Suppressor macrophage treated with lipopolysaccharide for 4 hours (primary cell): ENCODE data around the gene SCCPDH.

ENCODE experiments used
- DNase-seq: peaks from one replicate; pipeline ENCODE4 v3.0.0-alpha.2; 2020

The SCCPDH gene

GRCh38 chr1:246753670-246754535 is 29.7 kb downstream of the SCCPDH start:
- DNase-seq = peak; percentile 81

GRCh38 chr1:246755419-246755818 is 31.2 kb downstream of the SCCPDH start:
- no peak for DNase-seq

- DNase-seq = peak; percentile 22
Observed at GRCh38 chr1:246760422-246761347, 36.5 kb downstream of the SCCPDH start.

GRCh38 chr1:246761396-246761795 is 37.2 kb downstream of the SCCPDH start:
- no peak for DNase-seq

GRCh38 chr1:246765521-246765920 is 41.3 kb downstream of the SCCPDH start:
- no peak for DNase-seq

GRCh38 chr1:246768403-246769020 is 44.3 kb downstream of the SCCPDH start:
- no peak for DNase-seq

GRCh38 chr1:246769306-246769705 is 45.1 kb downstream of the SCCPDH start:
- no peak for DNase-seq

GRCh38 chr1:246771366-246771765 is 47.2 kb downstream of the SCCPDH start:
- no peak for DNase-seq

- DNase-seq = no peak
Observed at GRCh38 chr1:246772686-246773085, 48.5 kb downstream of the SCCPDH start.

- no peak for DNase-seq
Observed at GRCh38 chr1:246773213-246773641, 49.0 kb downstream of the SCCPDH start.

GRCh38 chr1:246775531-246776385 is 51.5 kb downstream of the SCCPDH start:
- no peak for DNase-seq

GRCh38 chr1:246776923-246777322 is 52.7 kb downstream of the SCCPDH start:
- no peak for DNase-seq

GRCh38 chr1:246778663-246779062 is 54.5 kb downstream of the SCCPDH start:
- DNase-seq = no peak

GRCh38 chr1:246779561-246780175 is 55.5 kb downstream of the SCCPDH start:
- DNase-seq = no peak

- DNase-seq = no peak
Observed at GRCh38 chr1:246780264-246780663, 56.1 kb downstream of the SCCPDH start.

- DNase-seq = no peak
Observed at GRCh38 chr1:246781212-246781611, 57.0 kb downstream of the SCCPDH start.

GRCh38 chr1:246782120-246782900 is 58.1 kb downstream of the SCCPDH start:
- no peak for DNase-seq

GRCh38 chr1:246784621-246785493 is 60.6 kb downstream of the SCCPDH start:
- no peak for DNase-seq

GRCh38 chr1:246785494-246786111 is 61.4 kb downstream of the SCCPDH start:
- no peak for DNase-seq
